ELR (cell line): ENCODE data around the gene CEP164.
A peak's percentile ranks its signal among the peaks of the same experiment; 100 is the strongest.

ENCODE experiments used
- DNase-seq: peaks from one replicate; pipeline ENCODE4 v3.0.0-alpha.2; 2015; ENCODE audit warnings: low read depth

CEP164 gene

GRCh38 chr11:117327567-117328374 lies at the start of gene CEP164:
TSS of gene CEP164 (plus strand) at chr11:117327854. CDS start at chr11:117338587, 10,733 bp downstream.
- DNase-seq, result peak; percentile 97

- no peak for DNase-seq
These were observed 49.3 kb upstream of the CEP164 start for GRCh38 chr11:117278347-117278746.

GRCh38 chr11:117279711-117280376 lies 47.8 kb upstream of the CEP164 start:
- no peak for DNase-seq

GRCh38 chr11:117281159-117281558 lies 46.5 kb upstream of the CEP164 start:
- peak; percentile 96 for DNase-seq

- DNase-seq, result no peak
These were observed 45.8 kb upstream of the CEP164 start for GRCh38 chr11:117281869-117282268.

GRCh38 chr11:117282956-117283355 lies 44.7 kb upstream of the CEP164 start:
- DNase-seq, result no peak

GRCh38 chr11:117284053-117284452 lies 43.6 kb upstream of the CEP164 start:
- DNase-seq, result no peak

- DNase-seq, result no peak
These were observed 41.1 kb upstream of the CEP164 start for GRCh38 chr11:117286588-117286987.

GRCh38 chr11:117287668-117288067 lies 40.0 kb upstream of the CEP164 start:
- DNase-seq, result no peak

- no peak for DNase-seq
These were observed 37.9 kb upstream of the CEP164 start for GRCh38 chr11:117289795-117290194.

GRCh38 chr11:117290809-117291396 lies 36.8 kb upstream of the CEP164 start, which contains the start of gene BACE1-AS:
TSS of gene BACE1-AS (plus strand) at chr11:117291346.
- DNase-seq, result no peak

GRCh38 chr11:117292616-117293015 lies 35.0 kb upstream of the CEP164 start:
- no peak for DNase-seq

- no peak for DNase-seq
These were observed 32.1 kb upstream of the CEP164 start for GRCh38 chr11:117295438-117296137.

GRCh38 chr11:117296881-117297280 lies 30.8 kb upstream of the CEP164 start:
- no peak for DNase-seq

GRCh38 chr11:117298195-117298594 lies 29.5 kb upstream of the CEP164 start:
- no peak for DNase-seq

- DNase-seq, result no peak
These were observed 28.0 kb upstream of the CEP164 start for GRCh38 chr11:117299351-117300282.

- no peak for DNase-seq
These were observed 27.4 kb upstream of the CEP164 start for GRCh38 chr11:117300283-117300663.

- DNase-seq, result no peak
These were observed 26.9 kb upstream of the CEP164 start for GRCh38 chr11:117300773-117301172.

- DNase-seq, result no peak
These were observed 25.4 kb upstream of the CEP164 start for GRCh38 chr11:117302228-117302627.

GRCh38 chr11:117303101-117303500 lies 24.6 kb upstream of the CEP164 start:
- DNase-seq, result no peak

- no peak for DNase-seq
These were observed 23.9 kb upstream of the CEP164 start for GRCh38 chr11:117303646-117304315.
